K562 (cell line): ENCODE measurements around the gene NFIC. TPM values are rescaled to one million over a fixed set of nuclear protein-coding genes. Genes with fewer than 3 reads are reported as not detected.

Source experiments
- CBX5 ChIP-seq: IDR thresholded peaks from 2 replicates; pipeline ENCODE4 v1.6.1; 2014; ENCODE audit warnings: low read depth, borderline replicate concordance
- CBX8 ChIP-seq: fragments of 200-600 bp; sonication (generic); IDR thresholded peaks from 2 replicates; pipeline ENCODE4 v1.6.1; 2012; ENCODE audit warnings: borderline replicate concordance, mixed run types, low read depth, mild to moderate bottlenecking, moderate library complexity, mixed read lengths, low read length, control low read depth, inconsistent platforms; ENCODE audit not compliant: poor library complexity, severe bottlenecking; ENCODE audit errors: extremely low read depth
- COPS2 ChIP-seq: fragments of 450-650 bp; conservative IDR thresholded peaks from 2 replicates; pipeline ENCODE4 v1.6.1; 2016; ENCODE audit warnings: mild to moderate bottlenecking, moderate library complexity
- E2F5 ChIP-seq: sonication (generic); formaldehyde crosslinking; IDR thresholded peaks from 2 replicates; pipeline ENCODE4 v1.8.0; 2022; ENCODE audit warnings: mild to moderate bottlenecking, missing genetic modification reagents
- E4F1 ChIP-seq: fragments of 250-450 bp; sonication (Bioruptor Pico); IDR thresholded peaks from 2 replicates; pipeline ENCODE4 v1.5.0; 2021; ENCODE audit warnings: mild to moderate bottlenecking, borderline replicate concordance
- ELF2 ChIP-seq: fragments of 250-450 bp; sonication (Bioruptor Pico); IDR thresholded peaks from 2 replicates; pipeline ENCODE4 v1.5.0; 2021; ENCODE audit warnings: mild to moderate bottlenecking
- GTF2F1 ChIP-seq: IDR thresholded peaks from 2 replicates; pipeline ENCODE4 v1.6.1; 2011; ENCODE audit warnings: low read depth, low read length, improper control_type of control experiment
- HDGF ChIP-seq: fragments of 450-650 bp; IDR thresholded peaks from 2 replicates; pipeline ENCODE4 v1.6.1; 2016
- MECOM ChIP-seq: fragments of 250-450 bp; sonication (Bioruptor Pico); IDR thresholded peaks from 2 replicates; pipeline ENCODE4 v1.8.0; 2022; ENCODE audit warnings: inconsistent platforms
- PHTF2 ChIP-seq: fragments of 250-450 bp; sonication (Bioruptor Pico); IDR thresholded peaks from 2 replicates; pipeline ENCODE4 v1.5.0; 2021; ENCODE audit warnings: mild to moderate bottlenecking
- PTTG1 ChIP-seq: fragments of 450-650 bp; IDR thresholded peaks from 2 replicates; pipeline ENCODE4 v1.6.1; 2016; ENCODE audit warnings: low read depth, mild to moderate bottlenecking, missing genetic modification characterization, missing compliant biosample characterization
- SIN3A ChIP-seq, 2 experiments: fragments of 150-350 bp in 1 of 2; IDR thresholded peaks; 2 replicates each; pipeline ENCODE4 v1.6.1; 2011 to 2016; ENCODE audit warnings: borderline replicate concordance in 2 of 2, low read depth in 2 of 2, low read length in 2 of 2, mild to moderate bottlenecking in 2 of 2, moderate library complexity in 2 of 2; ENCODE audit not compliant: control insufficient read depth in 1 of 2
- SMAD2 ChIP-seq: fragments of 150-350 bp; IDR thresholded peaks from 2 replicates; pipeline ENCODE4 v1.6.1; 2014; ENCODE audit warnings: low read depth, mild to moderate bottlenecking, low read length
- SREBF1 ChIP-seq: fragments of 150-350 bp; IDR thresholded peaks from 2 replicates; pipeline ENCODE4 v1.6.1; 2014; ENCODE audit warnings: antibody characterized with exemption, low read depth, low read length, borderline replicate concordance
- SREBF2 ChIP-seq: sonication (generic); formaldehyde crosslinking; IDR thresholded peaks from 2 replicates; pipeline ENCODE4 v1.4.0; 2020; ENCODE audit warnings: mild to moderate bottlenecking, missing genetic modification reagents
- TAL1 ChIP-seq: fragments of 450-650 bp; IDR thresholded peaks from 2 replicates; pipeline ENCODE4 v1.6.1; 2016; ENCODE audit warnings: mild to moderate bottlenecking
- TARDBP ChIP-seq: fragments of 450-650 bp; IDR thresholded peaks from 2 replicates; pipeline ENCODE4 v1.6.1; 2016
- TOE1 ChIP-seq, 2 experiments: fragments of 450-650 bp in 1 of 2; sonication (generic) in 1 of 2; formaldehyde crosslinking in 1 of 2; IDR thresholded peaks; 2 replicates each; pipeline versions ENCODE4 v1.7.1 to v1.8.0; 2016 to 2022; ENCODE audit warnings: borderline replicate concordance in 2 of 2, mild to moderate bottlenecking in 2 of 2, antibody characterized with exemption in 1 of 2, inconsistent platforms in 1 of 2, low read depth in 1 of 2, missing genetic modification reagents in 1 of 2, moderate library complexity in 1 of 2
- ZNF253 ChIP-seq: fragments of 250-450 bp; sonication (Bioruptor Pico); conservative IDR thresholded peaks from 2 replicates; pipeline ENCODE4 v1.6.1; 2021; ENCODE audit warnings: mild to moderate bottlenecking
- ZNF324 ChIP-seq: fragments of 250-450 bp; sonication (Bioruptor Pico); IDR thresholded peaks from 2 replicates; pipeline ENCODE4 v1.4.0; 2020; ENCODE audit warnings: mild to moderate bottlenecking
- ZNF41 ChIP-seq: fragments of 250-450 bp; sonication (Bioruptor Pico); conservative IDR thresholded peaks from 2 replicates; pipeline ENCODE4 v1.4.0; 2020; ENCODE audit warnings: mild to moderate bottlenecking
- ZNF583 ChIP-seq: fragments of 250-450 bp; sonication (Bioruptor Pico); IDR thresholded peaks from 2 replicates; pipeline ENCODE4 v1.4.0; 2020
- ZNF785 ChIP-seq: fragments of 250-450 bp; sonication (Bioruptor Pico); IDR thresholded peaks from 2 replicates; pipeline ENCODE4 v1.4.0; 2020; ENCODE audit warnings: mild to moderate bottlenecking
- polyA plus RNA-seq, 8 experiments: library from polyadenylated mRNA; depleted of rRNA in 4 of 8; stranded (reverse) in 5 of 8; unstranded in 3 of 8; fragments of >200 nt; fragmentation: Nextera tagmentation in 2 of 8; fragmentation: Illumina TruSeq in 1 of 8; extraction: Ambion mirVana in 2 of 8; extraction: Trizol in 1 of 8; gene quantifications; 2 replicates each; pipeline versions ENCODE4 v1.2.1 to v1.2.3, GENCODE V29; 2011 to 2014; ENCODE audit warnings: inconsistent platforms in 1 of 8, missing spikeins in 1 of 8
- total RNA-seq, 7 experiments: library from RNA; depleted of rRNA in 6 of 7; stranded (reverse); fragments of >200 nt in 6 of 7; fragmentation: Illumina TruSeq in 2 of 7; extraction: Trizol in 2 of 7; gene quantifications; 2 replicates each; pipeline versions ENCODE4 v1.2.1 to v1.2.3, GENCODE V29; 2011 to 2021; ENCODE audit warnings: low replicate concordance in 1 of 7
- TF ChIP-seq, protein P1 (sequence below): fragments of 450-650 bp; IDR thresholded peaks from 2 replicates; pipeline ENCODE4 v1.6.1; 2017; ENCODE audit warnings: antibody characterized with exemption, mild to moderate bottlenecking

The NFIC gene
- total and polyA plus RNA-seq, 9 of the 15 experiments (the other 6 are each of a cell fraction or from before 2014, with no cell fraction given): 0.71 to 62.1 (median 6.9) TPM

GRCh38 chr19:3324405-3324856 lies 42.0 kb upstream of the NFIC start (continued):
- TF ChIP-seq SMAD2 (no peak), ZNF583 (no peak), ZNF324 (CRISPR knock-in tag) (no peak), TOE1 (IDR thresholded peaks at IDR 0.05; ENCODE audit: borderline replicate concordance) (peak; percentile 42; the same call in 1 of the 2 replicates), TOE1 (CRISPR knock-in tag; IDR thresholded peaks at IDR 0.05; ENCODE audit: borderline replicate concordance, low read depth) (no peak), PHTF2 (CRISPR knock-in tag) (no peak), ZNF253 (CRISPR knock-in tag) (no peak), CBX8 (no peak), SREBF2 (CRISPR knock-in tag) (no peak), ELF2 (no peak), SREBF1 (no peak), GTF2F1 (no peak), HDGF (no peak), SIN3A (IDR thresholded peaks at IDR 0.05; ENCODE audit: borderline replicate concordance in 2 of 2, control insufficient read depth in 1 of 2, low read depth in 2 of 2, low read length in 2 of 2) (no peak), E2F5 (no peak), ZNF785 (CRISPR knock-in tag) (no peak), MECOM (CRISPR knock-in tag) (no peak), E4F1 (CRISPR knock-in tag) (no peak), TARDBP (0 out of 2 replicates have a peak, but pooled peaks have one; percentile 28), CBX5 (no peak), ZNF41 (CRISPR knock-in tag) (no peak), COPS2 (no peak), TAL1 (no peak), PTTG1 (tag) (no peak)
- TF ChIP-seq, protein P1, sequence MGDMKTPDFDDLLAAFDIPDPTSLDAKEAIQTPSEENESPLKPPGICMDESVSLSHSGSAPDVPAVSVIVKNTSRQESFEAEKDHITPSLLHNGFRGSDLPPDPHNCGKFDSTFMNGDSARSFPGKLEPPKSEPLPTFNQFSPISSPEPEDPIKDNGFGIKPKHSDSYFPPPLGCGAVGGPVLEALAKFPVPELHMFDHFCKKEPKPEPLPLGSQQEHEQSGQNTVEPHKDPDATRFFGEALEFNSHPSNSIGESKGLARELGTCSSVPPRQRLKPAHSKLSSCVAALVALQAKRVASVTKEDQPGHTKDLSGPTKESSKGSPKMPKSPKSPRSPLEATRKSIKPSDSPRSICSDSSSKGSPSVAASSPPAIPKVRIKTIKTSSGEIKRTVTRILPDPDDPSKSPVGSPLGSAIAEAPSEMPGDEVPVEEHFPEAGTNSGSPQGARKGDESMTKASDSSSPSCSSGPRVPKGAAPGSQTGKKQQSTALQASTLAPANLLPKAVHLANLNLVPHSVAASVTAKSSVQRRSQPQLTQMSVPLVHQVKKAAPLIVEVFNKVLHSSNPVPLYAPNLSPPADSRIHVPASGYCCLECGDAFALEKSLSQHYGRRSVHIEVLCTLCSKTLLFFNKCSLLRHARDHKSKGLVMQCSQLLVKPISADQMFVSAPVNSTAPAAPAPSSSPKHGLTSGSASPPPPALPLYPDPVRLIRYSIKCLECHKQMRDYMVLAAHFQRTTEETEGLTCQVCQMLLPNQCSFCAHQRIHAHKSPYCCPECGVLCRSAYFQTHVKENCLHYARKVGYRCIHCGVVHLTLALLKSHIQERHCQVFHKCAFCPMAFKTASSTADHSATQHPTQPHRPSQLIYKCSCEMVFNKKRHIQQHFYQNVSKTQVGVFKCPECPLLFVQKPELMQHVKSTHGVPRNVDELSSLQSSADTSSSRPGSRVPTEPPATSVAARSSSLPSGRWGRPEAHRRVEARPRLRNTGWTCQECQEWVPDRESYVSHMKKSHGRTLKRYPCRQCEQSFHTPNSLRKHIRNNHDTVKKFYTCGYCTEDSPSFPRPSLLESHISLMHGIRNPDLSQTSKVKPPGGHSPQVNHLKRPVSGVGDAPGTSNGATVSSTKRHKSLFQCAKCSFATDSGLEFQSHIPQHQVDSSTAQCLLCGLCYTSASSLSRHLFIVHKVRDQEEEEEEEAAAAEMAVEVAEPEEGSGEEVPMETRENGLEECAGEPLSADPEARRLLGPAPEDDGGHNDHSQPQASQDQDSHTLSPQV: no peak
